ENCODE results near the gene DBF4B. TPM values are rescaled to one million over a fixed set of nuclear protein-coding genes. Genes with fewer than 3 reads are reported as not detected.

DBF4B gene
- total RNA-seq, 3 donors from 2014 or later, result 4.9 to 10.2 (median 7.2) TPM

GRCh38 chr17:44772308-44773045 lies 64.0 kb downstream of the DBF4B start:
- DNase-seq (no peak), ATAC-seq (no peak)
- Histone ChIP-seq H3K4me1 (ENCODE audit: low read depth) (peaks cover 14% of the 10 kb centered on the region), H3K36me3 (ENCODE audit: low read depth) (no peaks in the 10 kb centered on the region), H3K9me3 (no peaks in the 10 kb centered on the region), H3K4me3 (no peak overlapping the region)
- no peak for TF ChIP-seq CTCF (IDR thresholded peaks at IDR 0.05)
- intact Hi-C loops (cut with DNase I, micrococcal nuclease), result loop anchor here (10.0 kb wide), 2 partner anchors 252 to 262 kb away; no protein-coding TSS in a partner anchor

GRCh38 chr17:44773140-44773539 lies 64.7 kb downstream of the DBF4B start:
- no peaks in the 10 kb centered on the region for H3K9me3 ChIP-seq
- no peak for TF ChIP-seq CTCF (IDR thresholded peaks at IDR 0.05)
- H3K4me3 ChIP-seq, result no peak overlapping the region
- no peak for ATAC-seq
- intact Hi-C loops (cut with DNase I, micrococcal nuclease), result loop anchor here (10.0 kb wide), 2 partner anchors 252 to 262 kb away; no protein-coding TSS in a partner anchor
- DNase-seq, result no peak
- H3K4me1 ChIP-seq (ENCODE audit: low read depth), result peaks cover 14% of the 10 kb centered on the region
- no peaks in the 10 kb centered on the region for H3K36me3 ChIP-seq (ENCODE audit: low read depth)

GRCh38 chr17:44774271-44775135 lies 66.0 kb downstream of the DBF4B start:
- Histone ChIP-seq H3K4me3 (no peak overlapping the region), H3K36me3 (ENCODE audit: low read depth) (no peaks in the 10 kb centered on the region), H3K4me1 (ENCODE audit: low read depth) (peaks cover 21% of the 10 kb centered on the region), H3K9me3 (no peaks in the 10 kb centered on the region)
- peak; percentile 98 for TF ChIP-seq CTCF (IDR thresholded peaks at IDR 0.05)
- intact Hi-C loops (cut with DNase I, micrococcal nuclease), result loop anchor here (2.0 to 10.0 kb wide), 5 partner anchors 53 to 260 kb away; no protein-coding TSS in a partner anchor
- DNase-seq, result peak; percentile 87 to 97 (median 94)
- peak; percentile 81 for ATAC-seq

- peak; percentile 3 for TF ChIP-seq CTCF (IDR thresholded peaks at IDR 0.05)
- H3K4me3 ChIP-seq, result no peak overlapping the region
- no peaks in the 10 kb centered on the region for H3K9me3 ChIP-seq
- ATAC-seq (peak; percentile 95), DNase-seq (peak; percentile 98 to 99 (median 99))
- H3K4me1 ChIP-seq (ENCODE audit: low read depth), result peaks cover 22% of the 10 kb centered on the region
- no peaks in the 10 kb centered on the region for H3K36me3 ChIP-seq (ENCODE audit: low read depth)
- intact Hi-C loops (cut with DNase I, micrococcal nuclease), result loop anchor here (2.0 to 10.0 kb wide), 5 partner anchors 52 to 260 kb away; no protein-coding TSS in a partner anchor
Observed at GRCh38 chr17:44775136-44775837, 66.8 kb downstream of the DBF4B start.
